GM21381 (cell line): ENCODE results near the gene CPE.

ENCODE experiments used
- ATAC-seq: cut with Tn5 transposase; IDR thresholded peaks from one replicate; pipeline ENCODE4 v1.9.1; 2021; ENCODE audit warnings: mild to moderate bottlenecking, moderate library complexity; ENCODE audit not compliant: unreplicated experiment

CPE gene

DNA sequence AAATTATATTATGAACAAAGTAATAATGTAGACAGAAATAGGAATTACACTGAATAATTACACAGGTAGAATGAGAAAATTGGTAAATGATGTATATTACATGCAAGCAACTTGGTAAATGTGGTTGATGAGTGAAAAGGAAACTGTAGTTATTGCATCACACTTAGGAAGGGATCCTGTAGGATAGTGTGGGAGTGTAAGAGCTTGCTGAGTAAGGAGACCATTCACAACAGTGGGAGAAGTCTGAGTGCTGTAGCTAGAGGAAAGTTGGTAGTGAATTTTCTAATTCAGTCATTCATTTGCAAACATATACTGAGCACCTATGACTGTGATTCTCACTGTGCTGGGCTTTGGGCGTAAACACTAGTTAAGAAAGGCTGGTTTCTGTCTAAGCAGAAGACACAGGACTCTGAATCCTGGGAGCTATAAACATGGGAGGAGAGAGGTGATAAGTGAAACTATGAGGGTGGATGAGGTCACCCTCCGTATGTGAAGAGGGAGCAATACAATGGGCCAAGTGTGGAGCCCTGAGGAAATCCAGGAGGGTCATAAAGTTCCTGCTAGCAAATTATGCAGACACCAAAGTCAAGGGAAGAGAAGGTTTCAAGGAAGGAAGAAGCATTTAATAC is 14.2 kb upstream of the CPE start:
- ATAC-seq, result no peak

DNA sequence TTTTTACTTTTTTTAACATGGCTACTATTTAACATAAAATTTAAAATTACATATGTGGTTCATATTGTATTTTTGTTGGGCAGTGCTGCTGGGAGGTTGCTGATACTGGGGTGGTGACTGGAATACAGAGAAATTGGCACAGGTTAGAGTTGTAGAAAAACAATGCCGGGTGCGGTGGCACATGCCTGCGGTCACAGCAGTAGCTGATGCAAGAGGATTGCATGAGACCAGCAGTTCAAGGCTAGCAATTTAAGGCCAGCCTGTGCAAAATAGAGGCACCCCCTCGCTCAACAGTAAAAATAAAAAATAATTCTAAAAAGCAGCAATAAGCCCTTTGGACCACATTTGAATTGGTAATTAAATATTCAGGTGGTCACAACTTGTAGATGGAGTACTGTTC is 11.8 kb upstream of the CPE start:
- no peak for ATAC-seq

DNA sequence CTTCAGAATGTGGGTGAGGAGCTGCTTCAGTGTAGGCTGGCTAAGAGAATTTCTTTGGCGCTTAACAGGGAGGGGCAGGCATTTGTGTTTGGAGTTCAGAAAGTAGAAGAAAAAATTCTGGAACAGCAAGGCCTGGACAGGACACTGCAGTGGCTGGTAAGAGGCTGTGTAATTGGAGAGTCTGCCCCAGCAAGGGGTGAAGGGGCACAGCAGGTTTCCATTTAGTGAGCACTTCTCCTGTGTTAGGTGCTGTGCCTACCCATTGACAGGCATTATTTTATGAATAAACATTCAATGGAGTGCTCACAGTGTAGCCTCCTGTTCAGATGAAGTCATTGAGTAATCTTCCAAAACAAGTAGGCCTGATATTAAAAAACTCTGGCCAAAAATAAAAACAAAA is 10.7 kb upstream of the CPE start:
- no peak for ATAC-seq

DNA sequence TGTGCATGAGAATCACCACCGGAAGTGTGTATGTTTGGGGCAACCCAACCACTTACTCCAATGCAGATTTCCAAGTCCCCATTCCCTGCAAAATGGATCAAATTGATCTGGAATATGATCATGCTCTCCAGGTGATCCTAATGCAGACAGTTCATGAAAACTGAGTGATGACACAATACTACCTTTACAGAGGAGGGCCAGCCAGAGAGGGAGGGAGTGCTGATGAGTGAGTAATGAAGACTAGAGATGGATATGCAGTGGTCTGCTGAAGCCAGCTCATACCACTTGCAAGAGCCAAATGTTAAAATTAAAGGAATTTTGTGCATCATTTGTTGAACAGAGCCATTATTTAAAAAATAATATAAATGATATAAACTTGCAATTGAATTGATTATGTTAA is 10.2 kb upstream of the CPE start:
- no peak for ATAC-seq

DNA sequence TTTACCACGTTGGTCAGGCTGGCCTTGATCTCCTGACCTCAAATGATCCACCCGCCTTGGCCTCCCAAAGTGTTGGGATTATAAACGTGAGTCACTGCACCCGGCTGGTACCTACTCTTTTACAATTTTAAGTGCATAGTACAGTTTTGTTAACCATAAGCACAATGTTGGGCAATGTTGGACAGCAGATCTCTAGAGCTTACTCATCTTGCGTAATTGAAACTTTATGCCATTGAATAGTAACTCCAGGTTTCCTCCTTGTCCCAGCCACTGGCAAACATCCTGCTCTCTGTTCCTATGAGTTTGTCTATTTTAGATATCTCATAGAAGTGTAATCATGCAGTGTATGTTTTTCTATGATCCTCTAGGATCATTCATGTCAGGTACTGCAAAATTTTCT is 9.3 kb upstream of the CPE start:
- no peak for ATAC-seq

DNA sequence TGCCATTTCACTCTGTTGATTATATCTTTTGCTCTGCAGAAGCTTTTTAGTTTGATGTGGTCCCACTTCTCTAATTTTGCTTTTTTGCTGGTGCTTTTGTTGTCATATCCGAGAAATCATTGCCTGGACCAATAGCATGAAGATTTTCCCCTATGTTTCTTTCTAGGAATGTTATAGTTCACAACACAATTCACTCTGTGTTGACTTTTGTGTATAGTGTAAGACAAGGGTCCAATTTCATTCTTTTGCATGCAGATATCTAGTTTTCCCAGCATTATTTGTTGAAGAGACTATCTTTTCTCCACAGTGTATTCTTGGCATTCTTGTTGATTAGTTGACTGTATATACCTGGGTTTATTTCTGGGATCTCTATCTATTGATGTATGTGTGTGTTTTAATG is 8.3 kb upstream of the CPE start:
- no peak for ATAC-seq

DNA sequence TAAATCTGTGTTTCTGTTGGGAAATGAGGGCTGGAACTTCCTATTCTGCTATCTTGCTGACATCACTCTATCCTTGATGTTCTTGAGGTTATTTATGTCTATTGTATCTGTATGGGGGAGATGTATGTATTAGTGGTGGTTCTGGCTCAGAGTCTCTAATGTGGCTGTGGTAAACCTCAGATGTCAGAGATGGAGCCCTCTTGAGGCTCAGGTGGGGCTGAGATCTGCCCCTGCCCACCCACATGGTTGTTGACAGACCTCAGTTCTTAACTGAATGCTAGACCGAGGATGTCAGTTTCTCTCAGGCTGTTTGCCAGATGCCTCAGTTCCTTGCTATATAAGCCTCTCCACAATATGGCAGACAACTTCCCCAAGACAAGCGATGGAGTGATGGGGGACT is 3.3 kb upstream of the CPE start:
- ATAC-seq, result no peak

DNA sequence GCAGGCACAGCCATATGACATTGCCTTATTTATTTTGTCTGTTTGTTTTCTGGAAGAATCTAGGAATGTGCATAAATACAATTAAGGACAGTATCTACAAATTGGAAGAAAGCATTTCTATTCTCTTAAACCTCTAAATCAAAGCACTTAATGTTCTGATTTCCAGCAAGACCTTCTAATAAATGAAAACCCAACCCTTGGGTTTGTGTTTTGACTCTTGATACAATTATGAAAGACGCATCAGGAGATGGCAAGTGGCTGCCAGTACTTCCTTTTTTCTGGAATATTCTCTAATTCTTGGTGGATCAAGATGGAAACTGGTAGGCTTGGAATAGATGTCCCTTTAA is 437 bp upstream of the CPE start:
- no peak for ATAC-seq

DNA sequence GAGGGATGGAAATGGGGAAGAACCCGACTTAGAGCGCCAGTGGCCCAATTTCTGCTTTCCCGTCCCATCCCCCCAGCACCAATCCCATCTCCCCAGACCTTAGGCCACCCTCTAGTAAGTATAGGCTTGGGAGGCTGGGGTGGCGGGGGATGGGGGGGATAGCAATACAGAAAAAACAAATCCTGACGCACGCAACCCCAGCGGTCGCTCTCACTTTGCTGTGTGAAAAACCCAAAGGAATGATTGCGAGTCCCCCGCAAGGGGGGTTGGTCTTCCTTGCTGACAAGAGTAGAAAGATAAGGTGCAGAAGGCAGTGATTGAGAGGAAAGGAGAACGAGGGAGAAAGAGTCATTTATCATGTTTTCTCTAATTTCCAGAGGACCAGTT is 863 bp downstream of the CPE start:
- ATAC-seq, result no peak

DNA sequence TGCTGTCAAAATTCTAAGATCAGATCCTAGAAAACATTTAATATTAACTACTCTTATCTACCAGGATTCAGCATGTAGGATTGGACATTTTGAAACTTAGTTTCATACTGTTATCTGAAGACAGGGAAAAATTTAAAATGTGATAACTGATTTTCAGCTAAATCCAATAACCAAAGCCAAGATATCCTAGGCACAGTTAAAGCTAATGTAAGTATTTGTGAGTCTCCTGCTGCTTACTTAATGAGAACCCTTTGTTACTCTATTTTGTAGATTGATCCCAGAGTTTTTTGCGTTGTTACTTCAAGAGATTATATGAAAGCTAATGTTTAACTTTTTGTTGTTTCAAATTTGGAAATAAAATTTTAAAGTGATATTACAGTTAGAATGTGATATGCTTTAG is 2.0 kb downstream of the CPE start:
- no peak for ATAC-seq

DNA sequence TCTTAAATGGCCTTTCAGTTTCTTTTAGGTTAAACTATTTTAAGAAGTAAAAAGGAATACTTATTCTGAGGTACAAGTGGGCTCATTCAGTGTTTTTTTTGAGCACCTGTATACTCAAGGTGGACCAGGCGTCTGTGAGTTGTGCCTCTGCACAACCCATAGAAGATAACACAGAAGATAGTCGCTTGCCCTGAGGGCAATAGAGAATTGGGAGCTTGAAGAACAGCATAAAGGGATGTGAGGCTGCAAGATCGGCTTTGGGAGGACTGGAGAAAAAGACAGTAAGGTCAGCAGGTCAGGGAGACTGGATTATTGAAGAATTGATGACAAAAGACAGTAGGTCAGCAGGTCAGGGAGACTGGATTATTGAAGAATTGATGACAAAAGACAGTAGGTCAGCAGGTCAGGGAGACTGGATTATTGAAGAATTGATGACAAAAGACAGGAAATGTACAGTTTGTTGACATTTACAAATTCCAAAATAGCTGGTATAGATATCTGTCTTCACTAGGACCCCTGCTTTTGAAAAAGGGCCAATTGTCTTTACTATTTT is 3.1 kb downstream of the CPE start:
- no peak for ATAC-seq

DNA sequence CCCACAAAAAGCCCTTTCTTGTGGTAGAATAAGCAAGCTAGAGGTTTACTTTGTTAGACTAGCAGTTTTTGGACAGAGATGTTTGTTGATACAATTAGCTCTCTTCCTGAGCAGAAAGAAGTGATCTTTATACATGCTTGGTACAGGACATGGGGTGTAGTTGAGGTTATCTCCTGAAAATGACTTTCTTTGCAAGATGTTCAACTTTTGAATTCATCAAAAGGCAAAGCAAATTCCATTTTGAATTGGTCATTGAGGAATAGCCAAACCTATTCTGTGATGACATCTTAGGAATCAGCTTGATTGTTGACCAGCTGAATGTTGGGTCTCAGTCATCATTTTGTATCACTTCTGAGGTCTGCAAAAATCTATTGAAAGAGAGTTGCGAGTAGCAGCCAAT is 3.8 kb downstream of the CPE start:
- no peak for ATAC-seq

DNA sequence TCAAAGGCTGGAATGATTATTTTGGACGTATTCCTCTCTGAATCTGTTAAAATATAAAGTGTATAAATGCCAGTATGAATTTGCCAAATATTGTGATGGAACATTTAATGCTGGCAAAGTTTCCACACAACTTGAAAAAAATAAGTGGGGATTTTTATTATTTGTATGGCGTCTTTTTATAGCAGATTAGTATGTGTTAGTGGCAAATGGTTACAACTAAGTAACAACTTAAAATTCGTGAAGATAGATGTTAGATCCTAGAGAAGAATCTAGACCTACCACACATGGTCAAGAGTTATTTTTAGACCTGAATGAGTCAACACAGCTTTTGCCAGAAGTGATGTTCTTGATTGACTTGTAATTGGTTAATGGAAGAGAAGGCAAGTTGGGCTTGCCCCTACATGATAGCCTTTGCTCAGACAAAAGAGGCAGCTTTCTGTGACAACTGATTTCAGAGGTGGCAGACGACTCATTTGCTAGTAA is 4.8 kb downstream of the CPE start:
- no peak for ATAC-seq

DNA sequence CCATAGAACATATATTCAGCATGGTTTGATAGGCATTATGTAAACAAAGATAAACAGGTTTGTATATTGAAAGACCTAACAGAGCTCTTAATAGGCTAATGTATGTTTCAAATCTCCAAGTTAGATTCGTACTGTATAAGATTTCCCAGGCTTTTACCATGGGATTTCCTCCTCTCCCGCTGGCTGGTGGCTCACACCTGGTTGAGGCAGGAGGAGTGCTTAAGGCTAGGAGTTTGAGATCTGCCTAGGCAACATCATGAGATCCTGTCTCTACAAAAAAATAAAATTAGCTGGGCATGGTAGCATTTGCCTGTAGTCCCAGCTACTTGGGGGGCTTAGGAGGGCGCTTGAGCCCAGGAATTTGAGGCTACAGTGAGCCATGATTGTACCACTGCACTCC is 5.4 kb downstream of the CPE start:
- ATAC-seq, result no peak

DNA sequence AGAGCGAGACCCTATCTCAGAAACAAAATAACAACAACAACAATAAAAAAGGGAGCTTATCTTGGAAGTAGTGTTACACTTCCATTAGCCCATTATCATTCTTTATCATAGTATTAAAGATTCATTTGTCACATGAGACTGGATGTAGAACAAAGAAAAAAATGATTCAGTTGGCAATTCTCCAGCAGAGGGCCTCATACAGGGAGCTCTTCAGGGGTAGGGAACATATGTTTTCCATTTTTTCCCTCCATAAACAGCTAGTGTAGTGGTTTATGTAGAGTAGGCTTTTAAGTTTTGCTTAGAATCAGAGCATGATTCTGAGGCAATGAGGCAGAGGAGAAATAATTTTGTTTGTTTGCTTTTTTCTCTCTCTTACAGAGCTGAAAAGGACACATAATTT is 5.8 kb downstream of the CPE start:
- no peak for ATAC-seq

DNA sequence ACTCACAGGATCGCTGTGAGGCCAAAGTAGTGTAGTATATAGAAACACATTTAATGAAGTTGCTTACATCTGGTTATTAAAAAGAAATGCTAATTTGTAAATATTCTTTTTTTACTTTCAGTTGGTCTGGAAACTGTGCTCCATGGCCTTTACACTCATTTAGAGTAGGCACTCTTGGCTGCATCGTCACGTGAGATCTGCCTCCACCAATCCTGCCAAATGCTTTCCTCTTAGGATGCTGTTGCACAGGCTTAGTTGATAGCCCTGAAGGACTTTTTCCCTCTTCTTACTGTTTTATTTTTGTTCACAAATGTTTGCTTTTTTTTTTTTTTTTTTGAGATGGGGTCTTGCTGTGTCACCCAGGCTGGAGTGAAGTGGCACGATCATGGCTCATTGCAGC is 6.3 kb downstream of the CPE start:
- ATAC-seq, result no peak

DNA sequence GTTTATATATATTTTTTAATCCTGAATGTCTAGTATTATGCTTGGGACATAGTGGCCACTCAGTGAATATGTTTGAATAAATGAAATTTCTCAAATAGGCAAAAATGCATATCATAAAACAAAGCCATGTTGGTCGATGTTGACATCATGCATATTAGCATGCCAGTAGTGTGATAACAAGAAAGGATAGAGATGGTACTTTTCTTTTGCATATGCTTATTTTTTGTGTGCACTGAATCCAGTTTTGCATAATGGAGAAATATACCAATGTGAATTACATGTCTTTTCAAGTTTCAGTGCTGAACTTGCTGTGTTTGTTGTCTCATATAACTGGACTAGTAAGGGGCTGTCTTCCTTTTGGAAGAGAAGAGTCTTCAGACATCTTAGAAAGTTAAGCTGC is 7.5 kb downstream of the CPE start:
- no peak for ATAC-seq

DNA sequence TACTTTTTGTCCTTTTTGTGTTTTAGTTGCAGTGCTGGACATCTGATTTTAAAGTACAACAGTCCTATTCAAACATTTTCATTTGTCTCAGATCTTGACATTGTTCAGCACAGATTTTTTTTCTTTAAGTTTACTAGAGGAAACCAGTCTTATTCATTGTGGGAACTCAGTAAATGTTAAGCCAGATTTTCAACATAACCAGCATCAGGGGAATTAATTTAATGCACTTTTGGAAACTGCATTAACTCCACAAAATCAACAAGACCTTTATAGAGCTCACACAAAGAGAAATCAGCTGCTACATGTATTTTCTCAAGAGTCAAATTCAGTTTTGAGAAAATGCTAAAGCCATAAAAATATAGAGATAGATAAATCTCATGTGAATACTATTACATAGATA is 9.9 kb downstream of the CPE start:
- no peak for ATAC-seq

DNA sequence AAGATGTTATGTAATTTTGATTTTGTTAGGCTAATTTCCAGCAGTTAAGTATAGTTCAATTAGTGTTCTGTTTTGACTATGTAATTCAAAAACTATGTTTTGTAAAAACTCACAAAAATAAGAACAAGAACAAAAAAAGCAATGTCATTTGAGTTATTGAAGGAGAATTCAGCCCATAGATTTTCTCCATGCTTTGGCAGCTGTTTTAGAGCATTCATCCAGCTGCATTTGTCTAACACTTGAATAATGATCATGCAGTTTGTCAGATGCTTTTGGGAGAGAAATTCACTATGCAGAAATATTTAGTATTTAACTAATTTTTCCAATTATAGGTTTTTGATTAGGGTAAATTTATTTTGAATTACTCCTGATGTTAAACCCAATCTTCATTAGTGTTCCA is 14.2 kb downstream of the CPE start:
- no peak for ATAC-seq

DNA sequence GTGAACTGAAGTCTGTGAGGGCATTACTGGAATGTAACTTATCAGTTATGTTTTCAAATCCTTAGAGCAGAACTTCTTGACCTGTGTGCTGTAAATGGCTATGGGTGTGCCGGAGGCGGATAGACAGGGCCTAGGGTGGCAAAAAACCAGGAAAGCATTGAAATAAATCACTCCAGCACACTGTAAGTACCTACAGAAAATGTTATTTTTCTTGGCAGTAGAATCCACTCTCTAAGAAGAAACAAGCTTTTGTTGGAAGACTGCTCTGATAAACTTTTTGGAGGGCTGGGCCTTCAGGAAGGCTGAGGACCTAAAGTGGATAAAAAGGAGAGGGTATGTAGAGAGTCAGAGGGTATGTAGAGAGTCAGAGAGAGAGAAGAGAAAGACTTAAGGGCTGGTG is 14.9 kb downstream of the CPE start:
- no peak for ATAC-seq

DNA sequence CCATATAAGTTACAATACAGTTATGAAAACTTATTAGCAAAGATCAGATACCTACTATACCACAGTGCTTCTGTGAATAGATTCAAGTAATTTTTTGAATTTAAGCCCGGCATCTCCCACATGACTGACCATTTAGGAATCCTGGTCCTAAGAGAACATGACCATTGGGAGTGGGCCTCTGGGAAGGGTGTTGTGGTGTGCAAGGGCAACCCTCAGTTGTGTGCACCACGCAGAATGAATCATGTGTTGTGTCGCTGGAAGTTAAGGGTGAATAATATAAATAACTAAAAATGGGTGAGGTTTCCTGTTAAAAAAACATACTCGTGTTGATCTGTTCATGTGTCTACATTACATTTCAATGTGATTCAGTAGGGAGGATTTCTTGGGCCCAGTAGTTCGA is 15.5 kb downstream of the CPE start:
- ATAC-seq, result no peak

DNA sequence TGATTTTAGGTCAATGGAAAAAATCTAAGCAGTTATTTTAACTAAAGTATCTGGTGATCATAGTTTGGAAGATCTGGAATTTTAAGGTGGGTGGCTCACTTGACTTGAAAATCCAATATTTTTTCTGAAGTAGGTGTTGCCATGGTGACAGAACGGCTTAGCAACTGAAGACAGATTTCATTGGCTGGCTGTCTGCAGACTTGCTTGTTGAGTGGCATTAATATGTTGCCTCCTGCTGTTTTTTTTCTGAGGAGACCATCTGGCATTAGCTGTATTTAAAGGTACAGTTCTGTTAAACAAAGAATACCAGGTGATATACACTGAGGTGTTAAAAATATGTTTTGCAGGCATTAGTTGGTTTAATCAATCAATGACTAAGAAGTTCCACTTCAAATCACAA is 19.8 kb downstream of the CPE start:
- ATAC-seq, result no peak

DNA sequence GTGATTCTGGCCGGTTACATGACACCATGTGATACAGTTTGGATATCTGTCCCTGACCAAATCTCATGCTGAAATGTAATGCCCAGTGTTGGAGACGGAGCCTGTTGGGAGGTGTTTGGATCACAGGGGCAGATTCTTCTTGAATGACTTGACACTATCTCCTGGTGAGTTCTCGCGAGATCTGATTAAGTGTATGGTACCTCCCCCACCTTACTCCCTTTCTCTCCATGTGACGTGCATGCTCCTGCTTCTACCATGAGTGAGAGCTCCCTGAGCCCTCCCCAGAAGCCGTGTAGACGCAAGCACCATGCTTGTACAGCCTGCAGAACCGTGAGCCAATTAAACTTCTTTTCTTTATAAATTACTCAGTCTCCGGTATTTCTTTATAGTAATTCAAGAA is 23.6 kb downstream of the CPE start:
- no peak for ATAC-seq
